PC-3 (cell line): Measurements from ENCODE around the gene THAP2. TPM values are rescaled to one million over a fixed set of nuclear protein-coding genes. Genes with fewer than 3 reads are reported as not detected.

Source experiments
- ATAC-seq: fragments of 200-7000 bp; cut with Tn5 transposase; 2 replicates; pipeline ENCODE4 v1.9.1; 2020; ENCODE audit warnings: mild to moderate bottlenecking, moderate library complexity
- BruUV-seq: library from RNA; stranded (reverse); fragments of 400-500 nt; replicated peaks from 2 replicates; lab custom pipeline; 2021; lab: Mats Ljungman, UMichigan
- CTCF ChIA-PET: fragments of 300-600 bp; sonication (Branson Sonifier 250); formaldehyde crosslinking; loops from one replicate; lab custom pipeline; 2022; ENCODE audit warnings: antibody characterized with exemption; lab: Charles Lee
- POLR2A ChIA-PET: fragments of 300-600 bp; sonication (Branson Sonifier 250); formaldehyde crosslinking; loops from one replicate; lab custom pipeline; 2022; ENCODE audit warnings: antibody characterized with exemption; ENCODE audit not compliant: unreplicated experiment; lab: Charles Lee
- DNase-seq: peaks from one replicate; pipeline ENCODE4 v3.0.0-alpha.2; 2015
- H2AFZ ChIP-seq: fragments of 300-600 bp; sonication (generic); 2 replicates; pipeline ENCODE4 v1.6.0; 2016; ENCODE audit warnings: antibody characterized with exemption, low read length
- H3F3A ChIP-seq: fragments of 300-600 bp; sonication (generic); one replicate; pipeline ENCODE4 v1.6.0; 2017; ENCODE audit warnings: antibody characterized with exemption, low read length, control low read depth, mild to moderate bottlenecking; ENCODE audit not compliant: unreplicated experiment
- H3K27ac ChIP-seq: fragments of 300-600 bp; sonication (generic); 2 replicates; pipeline ENCODE4 v1.5.1; 2016; ENCODE audit warnings: mild to moderate bottlenecking, low read length
- H3K27me3 ChIP-seq: fragments of 300-600 bp; sonication (generic); 2 replicates; pipeline ENCODE4 v1.6.1; 2016; ENCODE audit warnings: low read length, mixed read lengths
- H3K36me3 ChIP-seq: fragments of 300-600 bp; sonication (generic); 2 replicates; pipeline ENCODE4 v1.6.1; 2016; ENCODE audit warnings: low read depth, mixed run types, low read length, mixed read lengths
- H3K4me1 ChIP-seq: fragments of 300-600 bp; sonication (generic); 2 replicates; pipeline ENCODE4 v1.5.1; 2016; ENCODE audit warnings: low read length; ENCODE audit not compliant: insufficient read depth
- H3K4me2 ChIP-seq: fragments of 300-600 bp; sonication (generic); 2 replicates; pipeline ENCODE4 v1.6.0; 2016; ENCODE audit warnings: low read length
- H3K4me3 ChIP-seq: fragments of 300-600 bp; sonication (generic); 2 replicates; pipeline ENCODE4 v1.5.1; 2016; ENCODE audit warnings: mild to moderate bottlenecking, low read length, mixed read lengths
- H3K79me2 ChIP-seq: fragments of 300-600 bp; sonication (generic); 2 replicates; pipeline ENCODE4 v1.6.1; 2017; ENCODE audit warnings: low read length, mixed read lengths
- H3K9ac ChIP-seq: fragments of 300-600 bp; sonication (generic); 2 replicates; pipeline ENCODE4 v1.6.0; 2016; ENCODE audit warnings: mild to moderate bottlenecking, low read length
- H3K9me2 ChIP-seq: fragments of 300-600 bp; sonication (generic); replicated peaks from 2 replicates; pipeline ENCODE4 v1.6.1; 2016; ENCODE audit warnings: mixed run types, low read length, mixed read lengths
- H3K9me3 ChIP-seq: fragments of 300-600 bp; sonication (generic); 2 replicates; pipeline ENCODE4 v1.6.1; 2016; ENCODE audit warnings: low read length, mixed read lengths
- H4K20me1 ChIP-seq: fragments of 300-600 bp; sonication (generic); 2 replicates; pipeline ENCODE4 v1.6.1; 2016; ENCODE audit warnings: low read length, mixed read lengths
- CTCF ChIP-seq: fragments of 300-600 bp; sonication (generic); conservative IDR thresholded peaks from 2 replicates; pipeline ENCODE4 v1.5.1; 2017; ENCODE audit warnings: antibody characterized with exemption, low read depth, mild to moderate bottlenecking, low read length
- EZH2 ChIP-seq: fragments of 300-600 bp; sonication (generic); IDR thresholded peaks from one replicate; pipeline ENCODE4 v1.6.1; 2017; ENCODE audit warnings: antibody characterized with exemption, mild to moderate bottlenecking, low read length; ENCODE audit not compliant: unreplicated experiment
- EZH2phosphoT487 ChIP-seq: fragments of 300-600 bp; sonication (generic); IDR thresholded peaks from 2 replicates; pipeline ENCODE4 v1.6.1; 2018; ENCODE audit warnings: mild to moderate bottlenecking, antibody characterized with exemption, low read length, borderline replicate concordance
- intact Hi-C: fragments of 100-400 bp; cut with micrococcal nuclease; formaldehyde crosslinking; loops from 2 replicates; pipeline ENCODE4 v1.9.0; 2023
- total RNA-seq: library from RNA; depleted of rRNA; stranded (reverse); fragments of >200 nt; gene quantifications from 2 replicates; pipeline ENCODE4 v1.2.3, GENCODE V29; 2014

Gene THAP2
- total RNA-seq, 1 experiment from 2014 or later, result 1.2 TPM

- BruUV-seq, result no TSS peak
- intact Hi-C loops, result no loop called here
- DNase-seq, result no peak
- H3K4me3 ChIP-seq, result no peak overlapping the region; the same call in 1 of the 2 replicates
- 0 out of 2 replicates have a peak, but pooled peaks cover 3% of the 10 kb centered on the region for H3K36me3 ChIP-seq
- H3K79me2 ChIP-seq, result peaks cover 46% of the 10 kb centered on the region
- H3K27ac ChIP-seq, result no peak overlapping the region
- CTCF ChIA-PET, result no interaction called here
- H2AFZ ChIP-seq, result no peak overlapping the region
- H3K9me3 ChIP-seq, result no peaks in the 10 kb centered on the region
- no peak overlapping the region for H3K9ac ChIP-seq
- no peaks in the 10 kb centered on the region for H3K9me2 ChIP-seq
- peak overlapping the region; percentile 97; the same call in 1 of the 2 replicates for H3K4me2 ChIP-seq
- H3F3A ChIP-seq, result no peaks in the 10 kb centered on the region
- peaks cover 13% of the 10 kb centered on the region for H4K20me1 ChIP-seq
- POLR2A ChIA-PET, result no interaction called here
- peaks cover 14% of the 10 kb centered on the region for H3K4me1 ChIP-seq
- H3K27me3 ChIP-seq, result no peaks in the 10 kb centered on the region
- ATAC-seq, result no peak
- TF ChIP-seq EZH2, result no peak
- TF ChIP-seq EZH2phosphoT487, result no peak
- TF ChIP-seq CTCF, result no peak
Observed at GRCh38 chr12:71666259-71666658, 2.2 kb downstream of the THAP2 start.

GRCh38 chr12:71671311-71671710 lies 7.2 kb downstream of the THAP2 start:
- ChIA-PET POLR2A (no interaction called here), CTCF (no interaction called here)

More at GRCh38 chr12:71671311-71671710, 7.2 kb downstream of the THAP2 start:
- 0 out of 2 replicates have a peak, but pooled peaks cover 3% of the 10 kb centered on the region for H3K36me3 ChIP-seq
- peaks cover under 1% of the 10 kb centered on the region for H3K79me2 ChIP-seq
- TF ChIP-seq CTCF (no peak), EZH2 (no peak), EZH2phosphoT487 (no peak)
- intact Hi-C loops, result no loop called here
- no peak overlapping the region for H2AFZ ChIP-seq
- DNase-seq, result no peak
- H4K20me1 ChIP-seq, result no peaks in the 10 kb centered on the region
- H3K27ac ChIP-seq, result no peak overlapping the region
- H3K9ac ChIP-seq, result no peak overlapping the region
- no peaks in the 10 kb centered on the region for H3K9me3 ChIP-seq
- no peaks in the 10 kb centered on the region for H3K27me3 ChIP-seq
- no TSS peak for BruUV-seq
- H3K4me2 ChIP-seq, result no peak overlapping the region
- H3K9me2 ChIP-seq, result no peaks in the 10 kb centered on the region
- H3F3A ChIP-seq, result no peaks in the 10 kb centered on the region
- H3K4me3 ChIP-seq, result no peak overlapping the region
- H3K4me1 ChIP-seq, result no peaks in the 10 kb centered on the region
- ATAC-seq, result no peak
